ENCODE data around the gene NLRC5. TPM values are rescaled to one million over a fixed set of nuclear protein-coding genes. Genes with fewer than 3 reads are reported as not detected.

NLRC5 gene
- total RNA-seq, 1 donor from 2014 or later: 29.9 TPM

GRCh38 chr16:56948234-56948633 lies 41.1 kb upstream of the NLRC5 start:
- Histone ChIP-seq H3K4me1 (ENCODE audit: insufficient read depth, low read length) (peaks cover 9% of the 10 kb centered on the region), H3K79me2 (ENCODE audit: insufficient read depth, low read length) (no peaks in the 10 kb centered on the region), H2AFZ (ENCODE audit: low read depth, low read length) (no peak overlapping the region), H3K9ac (ENCODE audit: low read length) (no peak overlapping the region), H3K36me3 (ENCODE audit: insufficient read depth, low read length) (peaks cover 25% of the 10 kb centered on the region), H4K20me1 (ENCODE audit: insufficient read depth, low read length) (peaks cover 47% of the 10 kb centered on the region), H3K27ac (ENCODE audit: low read depth, low read length) (no peak overlapping the region), H3K27me3 (ENCODE audit: insufficient read depth, low read length) (no peaks in the 10 kb centered on the region), H3K4me2 (ENCODE audit: low read length) (no peak overlapping the region), H3K4me3 (ENCODE audit: insufficient read depth, low read depth, low read length) (no peak overlapping the region), H3K9me3 (ENCODE audit: insufficient read depth, low read depth, low read length) (no peaks in the 10 kb centered on the region)
- Mint-ChIP-seq H3K27me3 (ENCODE audit: low read depth, unreplicated experiment) (no peaks in the 10 kb centered on the region), H3K4me3 (ENCODE audit: unreplicated experiment) (no peak overlapping the region), H3K27ac (ENCODE audit: unreplicated experiment) (no peak overlapping the region), H3K36me3 (ENCODE audit: low read depth, unreplicated experiment) (peaks cover 8% of the 10 kb centered on the region), H3K4me1 (ENCODE audit: low read depth, unreplicated experiment) (peaks cover 15% of the 10 kb centered on the region), H3K9me3 (ENCODE audit: unreplicated experiment) (no peaks in the 10 kb centered on the region)
- TF ChIP-seq, protein P1, sequence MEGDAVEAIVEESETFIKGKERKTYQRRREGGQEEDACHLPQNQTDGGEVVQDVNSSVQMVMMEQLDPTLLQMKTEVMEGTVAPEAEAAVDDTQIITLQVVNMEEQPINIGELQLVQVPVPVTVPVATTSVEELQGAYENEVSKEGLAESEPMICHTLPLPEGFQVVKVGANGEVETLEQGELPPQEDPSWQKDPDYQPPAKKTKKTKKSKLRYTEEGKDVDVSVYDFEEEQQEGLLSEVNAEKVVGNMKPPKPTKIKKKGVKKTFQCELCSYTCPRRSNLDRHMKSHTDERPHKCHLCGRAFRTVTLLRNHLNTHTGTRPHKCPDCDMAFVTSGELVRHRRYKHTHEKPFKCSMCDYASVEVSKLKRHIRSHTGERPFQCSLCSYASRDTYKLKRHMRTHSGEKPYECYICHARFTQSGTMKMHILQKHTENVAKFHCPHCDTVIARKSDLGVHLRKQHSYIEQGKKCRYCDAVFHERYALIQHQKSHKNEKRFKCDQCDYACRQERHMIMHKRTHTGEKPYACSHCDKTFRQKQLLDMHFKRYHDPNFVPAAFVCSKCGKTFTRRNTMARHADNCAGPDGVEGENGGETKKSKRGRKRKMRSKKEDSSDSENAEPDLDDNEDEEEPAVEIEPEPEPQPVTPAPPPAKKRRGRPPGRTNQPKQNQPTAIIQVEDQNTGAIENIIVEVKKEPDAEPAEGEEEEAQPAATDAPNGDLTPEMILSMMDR (IDR thresholded peaks at IDR 0.05; ENCODE audit: insufficient read depth, low read depth, low read length): no peak
- no peak for TF ChIP-seq EZH2 (IDR thresholded peaks at IDR 0.05; ENCODE audit: insufficient read depth, low read length)
- no peak for DNase-seq (ENCODE audit: low read depth)
- FAIRE-seq: no peak

DNA sequence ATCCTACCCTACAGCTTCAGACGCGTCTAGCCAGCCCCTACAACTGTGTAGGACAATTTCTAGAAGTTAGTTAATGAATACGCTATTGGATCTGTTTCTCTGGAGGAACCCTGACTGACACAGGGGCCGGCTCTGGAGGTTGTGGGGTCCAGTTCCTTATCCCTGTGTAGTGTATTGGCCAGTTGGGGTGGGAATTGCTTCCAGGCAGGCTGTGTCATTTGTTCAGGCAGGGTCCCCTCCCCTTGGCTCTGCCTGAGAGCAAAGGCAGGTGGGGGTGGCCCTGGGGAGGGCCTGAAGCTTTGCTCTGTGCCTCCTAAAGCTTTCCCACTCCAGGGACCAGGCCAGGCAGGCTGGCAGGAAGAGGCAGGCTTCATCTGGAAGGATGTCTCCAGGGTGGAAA lies 39.3 kb upstream of the NLRC5 start:
- Histone ChIP-seq H3K27ac (ENCODE audit: low read depth, low read length) (no peak overlapping the region), H3K4me1 (ENCODE audit: insufficient read depth, low read length) (peaks cover 5% of the 10 kb centered on the region), H2AFZ (ENCODE audit: low read depth, low read length) (no peak overlapping the region), H3K36me3 (ENCODE audit: insufficient read depth, low read length) (peaks cover 11% of the 10 kb centered on the region), H3K27me3 (ENCODE audit: insufficient read depth, low read length) (no peaks in the 10 kb centered on the region), H4K20me1 (ENCODE audit: insufficient read depth, low read length) (peaks cover 29% of the 10 kb centered on the region), H3K9me3 (ENCODE audit: insufficient read depth, low read depth, low read length) (no peaks in the 10 kb centered on the region), H3K4me2 (ENCODE audit: low read length) (no peak overlapping the region), H3K4me3 (ENCODE audit: insufficient read depth, low read depth, low read length) (no peak overlapping the region), H3K79me2 (ENCODE audit: insufficient read depth, low read length) (no peaks in the 10 kb centered on the region), H3K9ac (ENCODE audit: low read length) (no peak overlapping the region)
- no peak for TF ChIP-seq EZH2 (IDR thresholded peaks at IDR 0.05; ENCODE audit: insufficient read depth, low read length)
- TF ChIP-seq, protein P1 (IDR thresholded peaks at IDR 0.05; ENCODE audit: insufficient read depth, low read depth, low read length): no peak
- H3K27ac Mint-ChIP-seq (ENCODE audit: unreplicated experiment): no peak overlapping the region
- H3K9me3 Mint-ChIP-seq (ENCODE audit: unreplicated experiment): no peaks in the 10 kb centered on the region
- FAIRE-seq (no peak), DNase-seq (ENCODE audit: low read depth) (no peak)
- peaks cover 4% of the 10 kb centered on the region for H3K4me1 Mint-ChIP-seq (ENCODE audit: low read depth, unreplicated experiment)
- peaks cover 5% of the 10 kb centered on the region for H3K36me3 Mint-ChIP-seq (ENCODE audit: low read depth, unreplicated experiment)
- no peak overlapping the region for H3K4me3 Mint-ChIP-seq (ENCODE audit: unreplicated experiment)
- no peaks in the 10 kb centered on the region for H3K27me3 Mint-ChIP-seq (ENCODE audit: low read depth, unreplicated experiment)

GRCh38 chr16:56950455-56950854 lies 38.9 kb upstream of the NLRC5 start:
- no peaks in the 10 kb centered on the region for H3K27me3 ChIP-seq (ENCODE audit: insufficient read depth, low read length)
- no peak overlapping the region for H3K27ac ChIP-seq (ENCODE audit: low read depth, low read length)
- H3K4me2 ChIP-seq (ENCODE audit: low read length): no peak overlapping the region
- peaks cover 1% of the 10 kb centered on the region for H3K4me1 ChIP-seq (ENCODE audit: insufficient read depth, low read length)
- Mint-ChIP-seq H3K4me3 (ENCODE audit: unreplicated experiment) (no peak overlapping the region), H3K36me3 (ENCODE audit: low read depth, unreplicated experiment) (peaks cover 5% of the 10 kb centered on the region), H3K27ac (ENCODE audit: unreplicated experiment) (no peak overlapping the region), H3K27me3 (ENCODE audit: low read depth, unreplicated experiment) (no peaks in the 10 kb centered on the region), H3K9me3 (ENCODE audit: unreplicated experiment) (no peaks in the 10 kb centered on the region), H3K4me1 (ENCODE audit: low read depth, unreplicated experiment) (peaks cover 4% of the 10 kb centered on the region)
- H2AFZ ChIP-seq (ENCODE audit: low read depth, low read length): no peak overlapping the region
- TF ChIP-seq, protein P1 (IDR thresholded peaks at IDR 0.05; ENCODE audit: insufficient read depth, low read depth, low read length): no peak
- TF ChIP-seq EZH2 (IDR thresholded peaks at IDR 0.05; ENCODE audit: insufficient read depth, low read length): no peak
- no peak overlapping the region for H3K4me3 ChIP-seq (ENCODE audit: insufficient read depth, low read depth, low read length)
- H3K9me3 ChIP-seq (ENCODE audit: insufficient read depth, low read depth, low read length): no peaks in the 10 kb centered on the region
- FAIRE-seq (no peak), DNase-seq (ENCODE audit: low read depth) (no peak)
- no peaks in the 10 kb centered on the region for H3K79me2 ChIP-seq (ENCODE audit: insufficient read depth, low read length)
- H3K36me3 ChIP-seq (ENCODE audit: insufficient read depth, low read length): peaks cover 7% of the 10 kb centered on the region
- H3K9ac ChIP-seq (ENCODE audit: low read length): no peak overlapping the region
- peaks cover 25% of the 10 kb centered on the region for H4K20me1 ChIP-seq (ENCODE audit: insufficient read depth, low read length)
